Right ventricle myocardium superior (tissue), 1 donor: ENCODE measurements around the gene CIT. TPM values are rescaled to one million over a fixed set of nuclear protein-coding genes. Genes with fewer than 3 reads are reported as not detected.
"Not testable (repeated sequence)": the region's sequence is repeated elsewhere in the genome, so short reads cannot be mapped to it uniquely, and the experiment has no call there.

Experiments used
- ATAC-seq: fragments of 200-7000 bp; cut with Tn5 transposase; one replicate; pipeline ENCODE4 v1.9.1; 2020; ENCODE audit warnings: mild to moderate bottlenecking; ENCODE audit not compliant: poor library complexity
- DNase-seq: peaks from one replicate; pipeline ENCODE4 v3.0.0-alpha.2; 2020
- intact Hi-C: fragments of 100-400 bp; cut with DNase I; formaldehyde crosslinking; loops from one replicate; pipeline ENCODE4 v1.11.2; 2022
- long read RNA-seq: library from polyadenylated mRNA; unstranded; transcript quantifications from one replicate; pipeline ENCODE4 v2.0.0, GENCODE V29; 2021
- total RNA-seq: library from RNA; stranded (reverse); fragmentation: NEBNext Ultra II Directional; extraction: Animal tissue kit (Norgen Biotek cat#: 25700); gene quantifications from one replicate; pipeline ENCODE4 v1.2.1, GENCODE V29; 2021
- donor health status: DM: no; HTN: yes; CAD: no; lungs with severe emphysema.

CIT gene
- total RNA-seq, result 2.6 TPM
- long read RNA-seq, partial matches to known transcripts, result 0 of 2 reads
- long read RNA-seq, other reads (novel, unspliced or antisense), result 2 of 2 reads

DNA sequence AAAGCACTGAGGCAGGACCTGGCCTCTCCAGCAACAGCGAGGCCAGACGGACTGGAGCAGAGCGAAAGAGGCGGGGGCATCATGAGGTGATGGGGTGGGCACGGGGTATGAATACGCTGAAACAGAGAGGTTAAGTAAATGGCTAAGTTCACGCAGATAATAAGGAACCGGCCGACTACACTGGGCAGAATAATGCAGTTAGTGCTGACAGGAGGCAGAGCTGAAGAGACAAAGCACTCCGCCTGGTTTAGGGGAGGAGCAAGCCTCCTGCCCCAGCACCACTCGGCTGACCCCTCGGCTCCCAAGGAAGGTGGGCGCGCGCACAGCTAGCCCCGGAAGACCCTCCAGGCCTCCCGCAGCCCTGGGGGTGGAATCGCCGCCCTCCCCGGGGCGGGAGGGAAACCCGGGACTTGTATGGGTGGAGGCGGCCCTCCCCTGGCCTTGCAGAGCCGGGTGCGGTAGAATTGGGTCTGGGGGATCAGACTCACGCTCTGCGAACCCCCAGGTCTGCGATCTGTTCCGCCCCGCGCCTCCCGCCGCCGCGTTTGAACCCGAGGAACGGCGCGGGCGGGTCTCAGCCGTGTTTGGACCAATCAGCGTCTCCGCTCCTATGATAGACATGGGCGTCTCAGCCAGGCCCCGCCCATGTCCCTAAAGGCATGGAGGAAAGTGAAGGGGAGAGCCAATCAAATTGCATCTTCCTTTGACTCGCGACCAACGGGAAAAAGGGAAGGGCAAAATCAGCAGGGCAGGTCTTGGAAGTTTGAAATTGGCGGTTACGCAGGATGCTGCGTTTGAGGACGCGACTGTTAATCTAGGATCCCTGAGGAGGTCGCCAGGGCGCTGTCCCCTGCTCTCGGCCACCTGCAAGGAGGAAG lies at the start of gene CIT:
CIT (minus strand) TSS at position 560 of the 878 bp plus-strand sequence. CDS start 1,152 bp downstream, outside the sequence.
- peak; percentile 92 for DNase-seq
- intact Hi-C loops, result no loop called here
- ATAC-seq, result peak; percentile 100

DNA sequence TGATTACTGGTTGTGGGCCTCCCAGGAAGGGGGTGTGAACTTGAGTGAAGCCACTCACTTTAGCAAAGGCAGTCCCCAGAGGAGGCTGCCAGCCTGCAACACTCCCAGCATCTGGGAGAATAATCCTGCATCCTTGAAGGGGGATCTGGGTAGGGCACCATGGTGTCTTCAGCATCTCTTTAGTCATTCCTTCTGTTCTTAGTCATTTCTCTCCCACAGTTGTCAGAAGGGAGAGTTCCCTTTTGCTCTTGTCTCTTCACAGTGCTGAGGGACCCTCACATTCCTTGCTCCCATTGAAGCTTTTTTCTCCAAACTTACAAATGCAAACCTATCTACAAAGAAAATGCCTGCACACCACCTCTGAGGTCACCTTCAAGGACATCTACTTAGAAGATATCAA lies 48.1 kb upstream of the CIT start:
- intact Hi-C loops, result no loop called here
- ATAC-seq, result no peak

GRCh38 chr12:119920064-119920463 lies 42.9 kb upstream of the CIT start:
- intact Hi-C loops, result no loop called here
- no peak for DNase-seq
- ATAC-seq, result no peak

More for the DNA sequence above, 48.1 kb upstream of the CIT start:
- no peak for DNase-seq

- no peak for ATAC-seq
- intact Hi-C loops, result no loop called here
- no peak for DNase-seq
Observed at GRCh38 chr12:119915894-119916510, 38.9 kb upstream of the CIT start.

DNA sequence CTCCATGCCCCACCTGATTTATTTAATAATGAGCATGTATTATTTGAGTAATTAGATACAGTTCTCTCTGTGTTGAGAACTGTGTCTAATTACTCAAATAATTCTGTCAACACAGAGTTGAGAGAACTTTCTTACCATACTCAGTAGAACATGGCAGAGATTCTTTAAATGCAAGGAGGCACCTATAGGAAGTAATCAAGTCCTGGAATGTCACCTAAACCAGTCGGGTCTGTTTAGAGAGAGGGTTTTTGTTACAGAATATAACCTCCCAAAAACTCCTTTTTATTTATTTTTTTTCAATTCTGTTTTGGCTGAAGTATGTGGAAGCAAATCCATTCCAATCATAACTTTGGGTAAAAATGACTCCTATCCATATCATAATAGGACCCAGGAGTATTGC lies 37.5 kb upstream of the CIT start:
- intact Hi-C loops, result no loop called here
- DNase-seq (no peak), ATAC-seq (no peak)

GRCh38 chr12:119913536-119914330 lies 36.6 kb upstream of the CIT start:
- intact Hi-C loops, result no loop called here
- ATAC-seq, result no peak
- DNase-seq, result no peak

DNA sequence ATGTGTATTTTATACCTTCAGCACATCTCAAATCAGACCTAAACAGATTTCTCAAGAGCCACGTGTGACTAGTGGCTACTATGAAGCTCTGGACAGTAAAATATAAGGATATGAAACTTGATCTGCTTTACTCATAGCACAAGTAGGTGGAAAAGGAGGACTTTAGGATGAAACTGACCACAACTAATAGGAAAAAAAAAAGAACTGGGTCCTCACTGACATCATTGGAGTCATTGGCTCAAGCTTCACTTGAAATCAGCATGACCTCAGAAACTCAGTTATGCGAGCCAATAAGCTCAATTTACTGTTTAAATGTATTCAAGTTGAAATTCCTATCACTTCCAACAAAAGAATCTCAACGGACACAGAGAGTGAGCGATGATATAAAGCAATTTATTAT lies 34.1 kb upstream of the CIT start:
- DNase-seq (no peak), ATAC-seq (no peak)
- intact Hi-C loops, result no loop called here

DNA sequence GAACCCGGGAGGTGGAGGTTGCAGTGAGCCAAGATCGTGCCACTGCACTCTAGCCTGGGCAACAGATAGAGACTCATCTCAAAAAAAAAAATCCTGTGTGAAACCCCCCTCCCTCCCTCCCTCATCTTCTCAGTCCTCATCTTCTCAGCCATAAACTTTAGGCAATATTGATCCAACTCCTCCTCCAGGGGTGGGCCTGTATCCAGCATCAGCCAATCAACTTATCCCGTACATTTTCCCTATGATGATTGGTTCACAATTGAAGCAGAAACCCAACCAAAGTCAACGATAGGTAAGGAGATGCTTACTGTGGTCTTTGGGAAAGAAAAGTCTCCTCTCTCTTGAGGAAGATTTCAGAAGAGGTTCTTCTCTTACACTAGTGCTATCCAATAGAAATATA lies 33.5 kb upstream of the CIT start:
- DNase-seq (no peak), ATAC-seq (no peak)
- intact Hi-C loops, result no loop called here

DNA sequence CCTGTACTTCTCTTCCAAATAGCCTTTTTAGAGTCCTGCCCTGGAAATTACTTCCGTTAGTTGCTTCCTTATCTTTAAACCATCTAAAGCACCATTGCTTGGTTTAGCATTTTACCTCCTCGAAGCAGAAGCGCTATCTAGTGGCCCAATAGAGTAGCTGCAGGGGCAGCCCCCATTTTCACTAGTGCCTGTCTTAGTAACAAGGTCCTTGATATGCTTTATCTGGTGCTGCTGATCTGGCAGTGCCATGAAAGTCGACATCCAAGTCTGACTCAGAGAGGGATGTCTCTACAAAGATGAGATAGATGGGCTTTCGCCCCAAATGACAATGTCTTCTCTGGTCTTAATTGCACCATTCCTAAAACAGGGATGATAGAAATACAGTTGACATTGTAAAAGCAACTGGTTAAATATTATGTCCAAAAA lies 25.0 kb upstream of the CIT start:
- ATAC-seq (no peak), DNase-seq (peak; percentile 48)
- intact Hi-C loops, result no loop called here

DNA sequence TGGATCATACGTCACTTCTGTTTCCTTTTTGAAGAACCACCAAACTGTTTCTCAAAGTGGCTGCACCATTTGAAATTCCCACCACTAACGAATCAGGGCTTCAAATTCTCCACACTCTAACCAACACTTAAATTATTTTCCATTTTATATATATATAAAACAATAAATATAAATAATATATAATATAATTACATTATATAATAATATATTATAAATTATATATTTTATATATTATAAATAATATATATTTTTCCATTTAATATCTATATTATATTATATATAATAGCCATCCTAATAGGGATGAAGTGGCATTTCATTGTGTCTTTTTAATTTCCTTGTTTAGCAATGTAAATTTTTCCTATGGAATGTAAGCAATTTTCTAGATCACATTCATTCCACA lies 24.6 kb upstream of the CIT start:
- no peak for ATAC-seq
- intact Hi-C loops, result no loop called here

DNA sequence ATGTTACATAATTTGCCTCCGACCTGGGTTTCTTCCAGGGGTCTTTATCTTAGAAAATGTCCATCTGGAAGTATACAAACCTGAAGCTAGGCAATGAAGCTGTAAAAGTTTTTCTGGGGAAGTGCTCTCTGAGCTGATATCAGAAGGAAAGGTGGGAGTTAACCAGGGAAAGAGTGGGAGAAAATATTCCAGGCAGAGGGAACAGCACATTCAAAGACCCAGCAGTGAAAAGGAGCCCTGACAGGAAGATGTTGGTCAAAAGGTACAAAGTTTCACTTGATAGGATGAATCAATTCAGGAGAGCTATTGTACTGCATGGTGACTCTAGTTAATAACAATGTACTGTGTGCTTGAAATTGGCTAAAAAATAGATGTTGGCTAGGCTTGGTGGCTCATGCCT lies 17.8 kb upstream of the CIT start:
- no peak for DNase-seq
- intact Hi-C loops, result no loop called here
- no peak for ATAC-seq

More for the DNA sequence above, 24.6 kb upstream of the CIT start:
- no peak for DNase-seq

DNA sequence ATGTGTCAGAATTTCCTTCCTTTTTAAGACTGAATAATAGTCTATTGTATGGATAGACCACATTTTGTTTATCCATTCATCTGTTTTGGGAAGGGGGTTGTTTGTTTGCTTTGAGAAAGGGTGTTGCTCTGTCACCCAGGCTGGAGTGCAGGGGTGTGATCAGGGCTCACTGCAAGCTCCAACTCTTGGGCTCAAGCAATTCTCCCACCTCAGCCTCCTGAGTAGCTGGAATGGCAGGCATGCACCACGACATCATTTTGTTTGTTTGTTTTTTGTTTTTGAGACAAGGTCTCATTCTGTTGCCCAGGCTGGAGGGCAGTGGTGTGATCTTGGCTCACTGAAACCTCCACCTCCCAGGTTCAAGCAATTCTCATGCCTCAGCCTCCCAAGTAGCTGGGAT lies 15.5 kb upstream of the CIT start:
- ATAC-seq, intact Hi-C loops, DNase-seq: not testable (repeated sequence)

GRCh38 chr12:119885549-119885948 lies 8.4 kb upstream of the CIT start:
- ATAC-seq, result no peak
- intact Hi-C loops, result no loop called here
- no peak for DNase-seq

DNA sequence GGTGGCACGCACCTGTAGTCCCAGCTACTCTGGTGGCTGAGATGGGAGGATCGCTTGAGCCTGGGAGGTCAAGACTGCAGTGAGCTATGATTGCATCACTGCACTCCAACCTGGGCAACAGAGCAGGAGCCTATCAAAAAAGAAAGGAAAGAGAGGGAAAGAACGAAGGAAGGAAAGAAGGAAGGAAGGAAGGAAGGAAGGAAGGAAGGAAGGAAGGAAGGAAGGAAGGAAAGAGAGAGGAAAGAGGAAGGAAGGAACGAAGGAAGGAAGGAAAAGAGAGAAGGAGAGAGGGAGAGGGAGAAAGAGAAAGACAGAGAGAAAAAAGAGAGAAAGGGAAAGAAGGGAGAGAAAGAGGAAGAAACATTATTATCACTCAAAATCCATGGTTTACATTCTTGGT lies 6.7 kb upstream of the CIT start:
- intact Hi-C loops, ATAC-seq: not testable (repeated sequence)

GRCh38 chr12:119883237-119883636 lies 6.1 kb upstream of the CIT start:
- intact Hi-C loops, result no loop called here

More for the DNA sequence above, 6.7 kb upstream of the CIT start:
- not testable (repeated sequence) for DNase-seq

DNA sequence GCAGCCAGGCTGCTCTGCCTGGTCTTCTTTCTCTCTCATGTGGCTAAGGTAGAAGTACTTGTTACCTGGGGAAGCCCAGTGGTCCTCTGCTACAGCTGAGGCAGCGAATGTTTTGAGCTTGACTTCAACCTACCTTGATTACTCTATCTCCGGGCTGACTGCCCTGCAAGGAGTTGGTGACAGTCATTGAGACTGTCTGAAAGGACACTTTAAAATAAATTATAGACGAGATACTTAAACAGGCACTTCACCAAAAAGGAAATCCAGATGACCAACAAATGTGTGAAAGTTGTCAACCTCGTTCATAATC lies 474 bp upstream of the CIT start:
- ATAC-seq (no peak), DNase-seq (no peak)
- intact Hi-C loops, result no loop called here

More at GRCh38 chr12:119883237-119883636, 6.1 kb upstream of the CIT start:
- ATAC-seq, result no peak
- DNase-seq, result no peak

DNA sequence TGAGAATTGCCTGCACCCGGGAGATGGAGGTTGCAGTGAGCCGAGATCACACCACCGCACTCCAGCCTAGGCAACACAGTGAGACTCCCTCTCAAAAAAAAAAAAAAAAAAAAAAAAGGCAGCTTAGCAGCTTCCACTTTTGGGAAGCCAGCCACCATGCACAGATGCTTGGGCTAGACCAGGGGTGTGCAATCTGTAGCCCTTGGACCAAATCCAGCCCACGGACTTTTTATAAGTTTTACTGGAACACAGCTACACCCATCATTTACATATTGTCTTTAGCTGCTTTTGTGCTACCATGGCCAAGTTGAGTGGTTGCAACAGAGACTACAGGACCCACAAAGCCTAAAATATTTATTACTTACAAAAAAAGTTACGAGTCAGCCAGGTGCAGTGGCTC lies 6.7 kb downstream of the CIT start:
- DNase-seq, result no peak
- intact Hi-C loops, result no loop called here
- ATAC-seq, result no peak

GRCh38 chr12:119869720-119870119 lies 7.4 kb downstream of the CIT start:
- intact Hi-C loops, result no loop called here

GRCh38 chr12:119868992-119869391 lies 8.1 kb downstream of the CIT start:
- intact Hi-C loops, result no loop called here
- DNase-seq, result no peak
- no peak for ATAC-seq

More at GRCh38 chr12:119869720-119870119, 7.4 kb downstream of the CIT start:
- DNase-seq (no peak), ATAC-seq (no peak)
